NCI-H526 treated with DMSO at 0.1 percent for 48 hours (cell line): ENCODE measurements around the gene ZNF155.
"Not testable (repeated sequence)": the region's sequence is repeated elsewhere in the genome, so short reads cannot be mapped to it uniquely, and the experiment has no call there.

ENCODE experiments used
- DNase-seq: peaks from one replicate; lab custom pipeline; 2025; lab: John Stamatoyannopoulos, UW

The ZNF155 gene

DNA sequence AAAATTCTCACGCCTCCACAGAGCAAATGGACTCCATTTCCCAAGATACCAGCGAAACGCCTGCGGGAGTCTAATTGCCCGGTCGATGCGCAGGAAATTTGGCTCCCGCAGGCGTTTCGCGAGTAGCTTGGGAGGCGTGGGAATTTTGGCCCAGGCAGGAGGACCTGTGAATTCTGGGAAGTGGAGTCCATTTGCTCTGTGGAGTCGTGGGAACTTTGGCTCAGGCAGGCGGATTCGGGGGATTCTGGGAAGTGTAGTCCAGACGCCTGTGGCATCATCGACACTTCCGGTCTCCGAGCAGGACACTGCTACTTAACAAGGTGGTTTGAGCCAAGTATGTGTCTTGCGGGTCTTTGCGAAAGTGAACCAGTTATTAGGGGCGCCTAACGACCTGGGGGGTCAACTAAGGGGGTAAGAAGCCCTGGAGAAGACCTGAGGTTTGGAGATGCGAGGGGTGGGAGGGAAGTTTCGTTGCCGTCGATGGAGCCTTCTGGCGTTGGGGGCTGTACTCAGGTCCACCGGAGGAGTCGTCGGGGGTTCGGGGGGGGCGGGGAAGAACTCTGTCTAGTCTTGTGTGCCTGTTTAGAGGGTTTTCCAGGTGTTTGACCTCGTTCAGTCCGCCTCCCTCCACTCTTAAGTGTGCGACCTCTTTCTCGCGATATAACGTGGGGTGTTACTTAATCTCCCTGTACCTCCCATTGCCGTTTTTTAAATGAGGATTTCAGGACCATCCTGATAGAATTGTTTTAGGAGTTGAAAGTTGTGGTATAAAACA is at the start of gene ZNF155:
ZNF155 (plus strand) TSS at position 277 of the 775 bp plus-strand sequence. CDS start 4,356 bp downstream, outside the sequence.
- peak; percentile 97 for DNase-seq

DNA sequence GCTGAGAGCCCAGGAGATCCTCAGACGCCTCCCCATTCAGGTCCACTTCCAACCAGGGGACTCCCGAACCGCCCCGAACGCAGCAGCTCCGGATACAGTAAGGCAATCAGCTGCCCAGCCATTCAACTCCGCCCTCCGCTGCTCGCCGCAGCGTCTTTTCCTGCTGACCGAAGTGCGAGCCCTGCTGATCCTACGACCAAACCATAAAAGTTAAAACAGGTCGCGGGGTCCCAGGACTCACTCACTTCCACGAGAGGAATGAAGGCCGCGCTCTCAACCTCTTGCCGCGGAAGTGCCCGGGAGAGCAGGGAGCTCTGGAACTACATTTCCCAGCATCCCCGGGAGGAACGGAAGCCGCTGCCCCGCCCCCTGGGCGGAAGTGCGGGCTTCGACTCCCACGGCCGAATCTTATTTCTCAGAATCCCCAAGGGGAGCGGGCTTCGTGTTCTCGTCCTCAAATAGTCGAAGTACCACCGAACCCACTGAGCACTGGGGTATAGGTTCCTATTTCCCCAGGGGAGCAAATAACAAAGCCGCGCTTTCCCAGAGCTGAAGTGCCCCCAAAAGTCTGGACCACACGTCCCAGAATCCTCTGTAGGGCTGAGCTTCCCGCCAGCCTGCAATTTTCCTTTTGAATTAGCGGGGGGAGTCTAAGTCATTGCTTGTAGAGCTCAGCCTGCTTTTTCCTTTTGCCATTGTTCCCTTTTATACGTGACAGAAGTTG is 48.8 kb upstream of the ZNF155 start, which contains the start of gene ZNF45:
ZNF45 (minus strand) TSS at position 298 of the 724 bp plus-strand sequence. CDS start 13,097 bp downstream, outside the sequence.
- peak; percentile 86 for DNase-seq

DNA sequence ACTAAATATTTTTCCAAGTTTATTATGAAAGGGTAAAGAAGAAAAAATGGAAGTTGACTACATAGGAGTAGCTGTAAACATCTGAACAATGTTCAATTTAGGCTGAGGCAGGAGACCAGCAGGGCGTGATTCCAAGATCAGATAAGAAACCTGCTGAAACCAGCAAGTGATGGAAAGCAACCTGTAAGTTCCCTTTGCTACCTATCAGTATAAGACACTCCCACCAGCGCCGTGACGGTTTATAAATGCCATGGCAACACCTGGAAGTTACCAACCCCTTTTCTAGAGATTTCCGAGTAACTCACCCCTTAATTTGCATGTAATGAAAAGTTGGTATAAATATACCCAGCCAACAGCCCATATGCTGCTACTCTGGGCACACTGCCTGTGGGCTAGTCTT is 47.8 kb upstream of the ZNF155 start:
- DNase-seq = peak; percentile 32

DNA sequence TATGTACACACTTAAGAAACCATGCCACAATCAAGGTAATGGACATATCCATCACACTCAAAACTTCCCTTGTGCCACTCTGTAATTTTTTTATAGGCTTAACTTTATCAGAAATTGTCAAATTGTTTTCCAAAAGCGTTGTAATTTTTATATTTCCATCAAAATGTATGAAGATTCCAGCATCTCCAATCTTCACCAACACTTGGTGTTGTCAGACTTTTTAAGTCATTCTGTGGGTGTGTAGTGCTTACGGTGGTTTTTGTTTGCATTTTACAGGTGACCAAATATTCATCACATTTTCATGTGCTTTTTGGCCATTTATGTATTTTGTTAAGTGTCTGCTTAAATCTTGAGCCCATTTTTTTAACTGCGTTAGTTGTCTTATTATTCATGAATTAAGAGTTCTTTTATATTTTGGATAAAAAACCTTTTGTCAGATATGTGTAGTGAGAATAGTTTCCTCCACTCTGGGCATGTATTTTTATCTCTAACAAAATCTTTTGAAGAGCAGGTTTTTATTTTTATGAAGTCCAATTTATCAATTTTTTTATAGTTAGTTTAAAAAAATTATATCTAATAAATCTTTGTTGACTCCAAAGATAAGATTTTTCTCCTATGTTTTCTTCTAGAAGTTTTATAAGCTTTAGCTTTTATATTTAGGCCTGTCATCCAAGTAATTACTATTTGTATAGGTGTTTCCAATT is 44.3 kb upstream of the ZNF155 start:
- no peak for DNase-seq

DNA sequence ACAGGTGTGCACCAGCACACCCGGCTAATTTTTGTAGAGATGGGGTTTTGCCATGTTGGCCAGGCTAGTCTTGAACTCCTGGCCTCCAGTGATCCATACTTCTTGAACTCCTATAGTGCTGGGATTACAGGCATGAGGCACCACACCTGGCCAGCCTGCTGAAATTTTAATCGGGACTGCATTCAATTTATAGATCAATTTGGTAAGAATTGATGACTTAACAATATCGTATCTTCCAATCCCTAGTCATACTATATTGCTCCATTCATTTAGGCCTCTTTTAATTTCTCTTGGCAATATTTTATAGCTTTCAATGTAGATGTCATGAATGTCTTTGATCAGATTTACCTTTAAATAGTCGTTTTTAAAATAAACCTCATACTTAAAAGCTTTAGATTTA is 43.3 kb upstream of the ZNF155 start:
- DNase-seq = no peak

DNA sequence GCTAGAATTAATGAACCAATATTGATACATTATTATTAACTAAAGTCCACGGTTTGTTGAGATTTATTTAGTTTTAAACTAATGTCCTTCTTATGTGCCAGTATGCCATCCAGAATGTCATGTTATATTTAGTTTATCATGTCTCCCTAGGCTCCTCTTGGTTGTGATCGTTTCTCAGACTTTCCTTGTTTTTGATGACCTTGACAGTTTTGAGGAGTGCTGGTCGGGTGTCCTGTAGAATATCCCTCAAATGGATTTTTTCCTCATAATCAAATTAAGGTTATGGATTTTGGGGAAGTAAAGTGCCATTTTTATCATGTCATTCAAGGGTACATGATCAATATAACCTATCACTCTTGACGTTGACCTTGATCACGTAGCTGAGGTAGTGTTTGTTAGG is 42.8 kb upstream of the ZNF155 start:
- DNase-seq = no peak

DNA sequence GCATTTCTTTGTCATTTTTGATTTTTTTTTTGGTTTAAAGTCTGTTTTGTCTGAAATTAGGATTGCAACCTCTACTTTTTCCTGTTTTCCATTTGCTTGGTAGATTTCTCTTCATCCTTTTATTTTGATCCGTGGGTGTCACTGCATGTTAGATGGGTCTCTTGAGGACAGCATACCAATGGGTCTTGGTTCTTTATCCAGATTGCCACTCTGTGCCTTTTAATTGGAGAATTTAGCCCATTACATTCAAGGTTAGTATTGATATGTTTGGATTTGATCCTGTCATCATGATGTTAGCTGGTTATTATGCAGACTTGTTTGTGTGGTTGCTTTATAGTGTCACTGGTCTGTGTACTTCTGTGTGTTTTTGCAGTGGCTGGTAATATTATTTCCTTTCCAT is 36.6 kb upstream of the ZNF155 start:
- not testable (repeated sequence) for DNase-seq

DNA sequence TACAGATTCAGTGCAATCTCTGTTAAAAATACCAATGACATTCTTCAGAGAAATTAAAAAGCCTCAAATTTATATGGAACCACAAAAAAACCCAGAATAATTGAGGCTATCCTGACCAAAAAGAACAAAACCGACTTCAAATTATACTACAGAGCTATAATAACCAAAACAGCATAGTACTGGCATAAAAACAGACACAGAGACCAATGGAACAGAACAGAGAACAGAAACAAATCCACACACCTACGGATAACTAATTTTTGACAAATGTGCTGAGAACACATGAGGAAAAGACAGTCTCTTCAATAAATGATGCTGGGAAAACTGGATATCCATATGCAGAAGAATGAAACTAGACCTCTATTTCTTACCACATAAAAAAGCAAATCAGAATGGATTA is 34.2 kb upstream of the ZNF155 start:
- not testable (repeated sequence) for DNase-seq

DNA sequence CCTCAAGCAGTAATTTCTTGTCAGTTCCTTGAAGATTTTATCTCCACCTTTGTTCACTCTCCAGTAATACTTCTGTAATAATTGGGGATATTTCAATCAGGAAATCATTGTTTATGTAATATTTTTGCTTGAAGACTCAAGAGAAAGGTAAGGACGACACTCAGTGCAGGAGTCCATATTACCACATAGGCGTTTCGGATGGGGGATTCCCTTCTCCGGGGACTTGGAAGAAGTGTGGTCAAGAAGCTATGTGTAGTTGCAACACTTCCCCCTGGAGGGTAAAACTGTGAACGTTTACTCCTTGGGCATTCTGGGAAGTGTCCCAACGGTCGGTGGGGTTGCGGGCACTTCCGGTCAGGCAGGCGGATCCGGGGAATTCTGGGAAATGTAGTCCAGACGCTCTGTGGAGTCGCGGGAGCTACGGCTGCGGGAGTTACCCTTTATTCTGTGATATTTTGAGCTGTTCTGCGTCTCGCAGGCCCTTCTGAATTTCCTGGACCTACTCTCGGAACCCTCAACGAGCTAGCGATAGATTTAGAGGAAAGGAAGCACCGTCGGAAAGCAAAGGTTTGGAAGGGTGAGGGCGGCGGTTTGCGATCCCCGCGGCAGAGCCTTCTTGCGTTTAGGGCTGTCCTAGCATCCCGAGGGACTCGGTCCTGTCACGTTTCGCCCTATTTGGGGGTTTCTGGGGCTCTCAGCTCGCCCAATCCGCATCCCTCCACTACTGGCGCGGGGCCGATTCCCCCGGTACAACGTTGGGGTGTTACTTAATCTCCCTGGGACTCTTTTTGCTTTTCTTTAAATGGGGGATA is 32.9 kb upstream of the ZNF155 start, which contains the start of gene ZNF221:
ZNF221 (plus strand) TSS at position 395 of the 812 bp plus-strand sequence. CDS start 11,499 bp downstream, outside the sequence.
- peak; percentile 88 for DNase-seq

DNA sequence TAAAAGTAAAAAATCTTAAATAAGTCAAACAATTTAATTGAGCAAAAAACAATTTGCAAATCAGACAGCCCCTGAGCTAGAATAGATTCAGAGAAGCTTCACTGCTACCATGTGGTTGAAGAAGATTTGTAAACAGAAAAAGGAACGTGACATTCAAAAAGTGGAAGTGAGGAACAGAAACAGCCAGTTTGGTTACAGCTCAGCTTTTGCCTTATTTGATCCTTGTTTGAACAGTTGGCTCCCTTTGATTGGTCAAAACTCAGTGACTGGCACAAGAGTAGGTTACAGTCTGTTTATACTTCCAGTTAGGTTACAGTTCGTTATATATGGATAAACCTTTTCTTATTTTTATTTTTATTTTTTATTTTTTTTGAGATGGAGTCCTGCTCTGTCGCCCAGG is 27.2 kb upstream of the ZNF155 start:
- no peak for DNase-seq

DNA sequence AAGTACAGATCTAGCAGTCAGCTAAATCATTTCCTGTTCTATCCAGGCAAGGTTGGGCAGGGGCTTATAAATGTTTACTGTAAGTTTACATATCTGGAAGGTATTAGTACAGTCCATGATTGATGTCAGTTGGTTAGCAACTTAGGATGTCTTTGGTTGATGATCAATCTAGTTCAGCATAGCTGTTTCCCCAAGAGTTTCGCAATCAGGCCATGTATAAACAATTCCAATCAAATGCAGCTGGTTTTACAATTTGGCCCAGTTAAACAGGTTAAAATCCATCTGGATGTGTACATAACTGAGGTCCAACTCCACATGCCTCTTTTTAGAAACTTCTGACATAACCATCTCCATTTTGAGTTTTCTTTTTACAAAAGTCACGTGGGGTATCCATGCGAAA is 26.1 kb upstream of the ZNF155 start:
- no peak for DNase-seq

DNA sequence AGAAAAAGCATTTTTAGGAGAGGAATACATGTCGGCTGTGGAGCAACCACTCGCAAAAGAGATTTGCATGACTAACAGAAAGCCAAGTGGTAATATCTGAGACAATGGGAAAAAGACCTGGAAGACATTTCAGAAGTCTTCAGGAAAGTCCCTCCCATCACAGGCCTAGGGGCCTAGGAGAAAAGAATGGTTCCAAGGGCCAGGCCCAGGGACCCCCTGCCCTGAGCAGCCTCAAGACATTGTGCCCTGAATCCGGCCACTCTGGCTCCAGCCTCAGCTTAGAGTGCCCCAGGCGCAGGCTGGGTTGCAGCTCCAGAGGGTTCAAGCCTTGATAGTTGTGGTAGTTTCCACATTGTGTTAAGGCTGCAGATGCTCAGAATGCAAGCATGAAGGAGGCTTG is 23.6 kb upstream of the ZNF155 start:
- DNase-seq = no peak

DNA sequence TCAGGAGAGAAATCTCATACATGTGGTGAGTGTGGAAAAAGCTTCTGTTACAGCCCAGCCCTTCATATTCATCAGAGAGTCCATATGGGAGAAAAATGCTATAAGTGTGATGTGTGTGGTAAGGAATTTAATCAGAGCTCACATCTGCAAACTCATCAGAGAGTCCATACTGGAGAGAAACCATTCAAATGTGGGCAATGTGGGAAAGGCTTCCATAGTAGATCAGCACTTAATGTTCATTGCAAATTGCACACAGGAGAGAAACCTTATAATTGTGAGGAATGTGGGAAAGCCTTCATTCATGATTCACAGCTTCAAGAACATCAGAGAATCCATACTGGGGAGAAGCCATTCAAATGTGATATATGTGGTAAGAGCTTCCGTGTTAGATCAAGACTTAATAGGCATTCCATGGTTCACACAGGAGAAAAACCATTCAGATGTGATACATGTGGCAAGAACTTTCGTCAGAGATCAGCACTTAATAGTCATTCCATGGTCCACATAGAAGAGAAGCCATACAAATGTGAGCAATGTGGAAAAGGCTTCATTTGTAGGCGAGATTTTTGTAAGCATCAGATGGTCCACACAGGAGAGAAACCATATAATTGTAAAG is 17.8 kb upstream of the ZNF155 start:
- no peak for DNase-seq

DNA sequence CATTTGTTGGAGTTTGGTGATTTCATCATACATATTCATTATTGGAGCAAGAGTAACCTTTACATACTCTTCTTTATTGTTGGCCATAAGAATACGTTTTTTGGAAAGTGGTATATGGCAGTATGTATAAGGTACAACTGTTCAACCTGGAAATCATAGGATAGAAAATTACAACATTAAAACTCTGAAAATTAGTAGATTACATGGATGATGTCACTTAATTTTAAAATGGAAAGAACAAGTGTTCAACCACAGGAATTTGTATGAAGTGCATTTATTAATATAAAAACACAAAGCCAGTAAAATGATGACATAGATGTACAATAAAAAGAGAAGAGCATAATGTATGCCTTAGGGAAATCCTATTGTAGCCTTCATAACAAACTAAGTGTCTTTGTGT is 7.3 kb upstream of the ZNF155 start:
- DNase-seq = no peak

DNA sequence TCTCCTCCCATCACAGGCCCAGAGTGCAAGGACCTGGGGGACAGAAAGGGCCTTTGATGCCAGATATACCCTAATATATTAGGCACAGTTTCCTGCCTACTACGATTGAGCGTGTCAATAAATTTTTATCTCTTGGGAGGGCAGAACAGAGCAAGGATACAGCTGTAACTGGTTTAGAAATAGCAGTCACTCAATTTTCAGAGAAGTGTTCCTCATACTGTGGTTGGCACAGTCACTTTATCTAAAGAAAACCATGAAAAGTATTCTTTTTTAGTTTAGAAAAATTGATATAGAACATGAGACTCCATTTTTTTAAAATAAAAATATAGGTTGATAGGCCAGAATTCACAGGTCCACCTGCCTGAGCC is 460 bp upstream of the ZNF155 start:
- DNase-seq = no peak

DNA sequence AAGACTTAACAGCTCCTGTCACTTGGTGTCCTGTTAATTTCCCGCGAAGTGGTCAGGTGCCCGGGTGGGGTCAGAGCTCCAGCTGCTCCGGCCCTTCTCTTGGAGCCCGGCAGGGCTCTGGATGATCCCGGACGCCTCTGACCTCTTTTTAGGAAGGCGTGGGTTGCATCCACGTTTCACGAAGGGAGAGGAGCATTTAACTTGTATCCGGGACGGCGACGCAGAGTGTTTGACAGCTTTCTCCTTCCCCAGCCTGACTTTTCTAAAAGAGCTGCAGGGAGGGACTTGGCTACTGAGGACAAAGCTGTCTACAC is 656 bp downstream of the ZNF155 start:
- no peak for DNase-seq

DNA sequence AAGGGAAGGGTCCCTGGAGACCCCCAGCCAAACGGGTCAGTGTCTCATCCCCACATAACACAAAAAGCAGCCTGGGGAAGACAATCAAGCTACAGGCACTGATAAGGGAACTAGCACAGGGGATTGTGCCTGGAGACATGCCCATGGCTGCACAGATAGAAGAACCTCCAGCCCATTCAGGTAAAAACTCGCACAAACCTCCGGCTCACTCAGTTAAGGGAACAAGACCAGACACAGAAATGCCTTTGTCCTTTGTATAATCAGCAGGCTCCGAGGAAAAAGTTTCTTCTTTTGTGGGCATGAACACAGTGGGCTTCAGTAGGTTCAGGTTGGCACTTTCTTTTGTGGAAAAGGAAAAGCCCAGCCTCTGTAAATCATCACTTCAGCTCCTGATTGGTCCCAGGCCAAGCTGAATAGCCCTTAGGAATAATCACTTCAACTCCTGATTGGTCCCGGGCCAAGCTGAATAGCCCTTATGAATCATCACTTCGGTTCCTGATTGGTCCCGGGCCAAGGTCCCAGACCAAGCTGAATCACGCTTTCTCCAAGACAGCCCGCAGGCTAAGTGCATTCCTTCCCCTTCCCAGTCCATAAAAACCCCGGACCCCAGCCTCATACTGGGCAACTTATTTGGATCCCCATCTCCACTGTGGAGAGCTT is 13.8 kb downstream of the ZNF155 start:
- DNase-seq = no peak

DNA sequence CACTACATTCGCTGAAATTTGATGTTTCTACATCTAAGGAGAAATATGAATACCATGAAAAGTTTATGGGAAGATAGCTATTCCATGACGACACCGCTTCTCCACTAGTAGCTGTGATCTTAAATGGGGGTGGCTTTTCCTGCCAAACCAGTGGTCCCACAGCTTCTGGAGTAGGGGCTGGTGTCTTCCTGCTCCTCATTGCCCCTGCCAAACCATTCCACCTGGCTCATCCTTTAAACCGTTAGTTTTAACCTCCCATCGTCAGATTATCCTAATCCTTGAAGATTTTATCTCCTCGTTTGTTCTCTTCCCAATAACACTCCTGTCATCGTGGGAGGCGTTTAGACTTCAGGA is 18.2 kb downstream of the ZNF155 start:
- DNase-seq = no peak

DNA sequence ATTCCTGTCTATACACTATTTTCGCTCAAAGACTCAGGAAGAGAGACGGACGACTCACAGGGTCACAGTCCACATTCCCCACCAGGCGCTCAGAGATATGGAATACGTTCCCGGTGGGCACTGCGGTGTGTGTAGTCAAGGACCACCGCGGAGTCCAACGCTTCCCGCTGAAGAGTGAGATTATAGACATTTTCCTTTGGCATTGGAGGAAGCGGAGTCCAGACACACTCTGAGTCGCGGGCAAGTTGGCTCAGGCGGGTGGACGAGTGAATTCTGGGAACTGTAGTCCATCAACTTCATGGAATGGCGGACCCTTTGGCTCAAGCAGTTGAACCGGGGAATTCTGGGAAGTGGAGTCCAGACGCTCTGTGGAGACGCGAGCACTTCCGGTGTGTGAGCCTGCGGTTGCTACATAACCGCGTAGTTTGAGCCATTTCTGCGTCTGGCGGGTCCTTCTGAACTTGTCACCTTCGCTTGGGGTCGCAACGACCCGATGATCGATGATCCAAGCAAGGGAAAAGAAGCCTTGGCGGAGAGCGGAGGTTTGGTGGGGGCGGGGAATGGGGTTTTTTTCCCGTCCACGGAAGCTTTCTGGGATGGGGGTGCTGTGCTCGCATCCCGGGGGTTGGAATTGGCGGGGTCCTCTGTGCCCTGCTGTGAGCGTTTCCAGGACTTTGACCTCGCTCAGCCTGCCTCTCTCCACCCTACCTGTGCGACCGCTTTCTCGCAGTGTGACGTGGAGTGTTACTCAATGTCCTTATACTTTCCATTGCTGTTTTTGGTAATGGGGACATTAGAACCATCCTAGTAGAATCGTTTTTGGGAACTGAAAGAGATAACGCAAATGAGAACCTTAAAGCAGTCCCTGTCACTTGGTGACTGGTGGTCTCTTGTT is 18.8 kb downstream of the ZNF155 start, which contains the start of gene ZNF230:
ZNF230 (plus strand) TSS at position 392 of the 895 bp plus-strand sequence. CDS start 4,122 bp downstream, outside the sequence.
- peak; percentile 95 for DNase-seq
